Mesothelial cell of epicardium (in vitro differentiated cells): Measurements from ENCODE around the gene ABCG1. TPM values are rescaled to one million over a fixed set of nuclear protein-coding genes. Genes with fewer than 3 reads are reported as not detected.

ENCODE experiments used
- DNase-seq, 2 experiments: peaks; one replicate each; pipeline ENCODE4 v3.0.0; 2021; ENCODE audit warnings: low spot score in 2 of 2; ENCODE audit not compliant: unreplicated experiment in 2 of 2
- H3K27ac Mint-ChIP-seq: 2 replicates; pipeline ENCODE4 v1.8.0; 2021; ENCODE audit warnings: mixed read lengths
- H3K27me3 Mint-ChIP-seq: 2 replicates; pipeline ENCODE4 v1.8.0; 2021; ENCODE audit warnings: low read depth, mixed read lengths
- H3K36me3 Mint-ChIP-seq: 2 replicates; pipeline ENCODE4 v1.8.0; 2021; ENCODE audit warnings: mixed read lengths
- H3K4me1 Mint-ChIP-seq: 2 replicates; pipeline ENCODE4 v1.8.0; 2021; ENCODE audit warnings: mixed read lengths
- H3K4me3 Mint-ChIP-seq: 2 replicates; pipeline ENCODE4 v1.8.0; 2021; ENCODE audit warnings: mild to moderate bottlenecking, moderate library complexity, mixed read lengths
- H3K9me3 Mint-ChIP-seq: 2 replicates; pipeline ENCODE4 v1.8.0; 2021; ENCODE audit warnings: mixed read lengths
- CTCF ChIP-seq: fragments of 200-600 bp; sonication (generic); IDR thresholded peaks from one replicate; pipeline ENCODE4 v1.5.0; 2021; ENCODE audit warnings: antibody characterized with exemption; ENCODE audit not compliant: unreplicated experiment
- total RNA-seq: library from RNA; stranded (reverse); gene quantifications from 3 replicates; pipeline ENCODE4 v1.2.1, GENCODE V29; 2021

Gene ABCG1
- total RNA-seq, 1 donor from 2014 or later = 4.4 TPM

DNA sequence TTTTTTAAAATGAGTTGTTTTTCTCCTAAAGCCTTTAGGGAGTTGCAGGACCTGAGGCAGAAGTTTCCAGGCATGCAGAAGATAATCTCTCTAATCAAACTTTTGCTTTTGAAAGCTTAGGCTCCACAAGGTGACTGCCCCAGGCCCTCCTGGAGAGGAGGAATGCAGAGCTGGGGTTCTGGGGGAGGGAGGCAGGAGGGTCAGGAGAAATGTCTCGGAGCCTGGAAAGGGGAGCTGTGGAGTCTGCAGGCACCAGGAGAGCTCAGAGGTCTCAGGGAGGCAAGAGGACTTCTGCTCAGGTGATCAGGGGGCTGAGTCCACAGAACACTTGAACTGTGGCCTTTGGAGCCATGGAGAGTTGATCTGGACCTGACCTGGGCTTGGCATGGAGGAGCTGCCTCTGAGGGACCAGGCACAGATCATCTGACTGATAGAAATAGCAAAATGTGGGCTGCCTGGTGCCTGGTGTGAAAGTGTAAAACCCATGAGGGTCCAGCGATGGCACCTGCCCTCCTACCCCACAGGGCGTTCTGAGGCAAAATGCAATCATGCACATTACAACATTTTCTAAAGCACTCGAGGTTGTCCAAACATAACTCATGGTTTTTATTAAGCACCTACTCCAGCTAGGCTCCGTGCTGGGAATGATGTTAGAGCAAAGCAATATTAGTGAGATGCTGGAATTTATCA, 10.0 kb upstream of the ABCG1 start:
- peaks cover 24% of the 10 kb centered on the region for H3K9me3 Mint-ChIP-seq
- TF ChIP-seq CTCF = no peak
- peaks cover 31% of the 10 kb centered on the region for H3K4me1 Mint-ChIP-seq
- no peak for DNase-seq
- H3K4me3 Mint-ChIP-seq = no peak overlapping the region
- H3K27ac Mint-ChIP-seq = peak overlapping the region; percentile 17
- peaks cover 11% of the 10 kb centered on the region for H3K36me3 Mint-ChIP-seq
- H3K27me3 Mint-ChIP-seq = peaks cover 15% of the 10 kb centered on the region

GRCh38 chr21:42209801-42210479, 9.0 kb upstream of the ABCG1 start:
- H3K9me3 Mint-ChIP-seq = peaks cover 18% of the 10 kb centered on the region
- H3K27ac Mint-ChIP-seq = peak overlapping the region; percentile 1
- peaks cover 8% of the 10 kb centered on the region for H3K36me3 Mint-ChIP-seq

GRCh38 chr21:42212266-42212665, 6.7 kb upstream of the ABCG1 start:
- H3K4me1 Mint-ChIP-seq = peaks cover 31% of the 10 kb centered on the region
- TF ChIP-seq CTCF = no peak
- no peak overlapping the region for H3K27ac Mint-ChIP-seq
- no peaks in the 10 kb centered on the region for H3K36me3 Mint-ChIP-seq
- no peak overlapping the region for H3K4me3 Mint-ChIP-seq
- no peak for DNase-seq
- peaks cover 39% of the 10 kb centered on the region for H3K27me3 Mint-ChIP-seq
- peaks cover 18% of the 10 kb centered on the region for H3K9me3 Mint-ChIP-seq

More at GRCh38 chr21:42209801-42210479, 9.0 kb upstream of the ABCG1 start:
- Mint-ChIP-seq H3K27me3 (peaks cover 21% of the 10 kb centered on the region), H3K4me1 (peaks cover 31% of the 10 kb centered on the region), H3K4me3 (no peak overlapping the region)
- DNase-seq = no peak
- TF ChIP-seq CTCF = no peak

DNA sequence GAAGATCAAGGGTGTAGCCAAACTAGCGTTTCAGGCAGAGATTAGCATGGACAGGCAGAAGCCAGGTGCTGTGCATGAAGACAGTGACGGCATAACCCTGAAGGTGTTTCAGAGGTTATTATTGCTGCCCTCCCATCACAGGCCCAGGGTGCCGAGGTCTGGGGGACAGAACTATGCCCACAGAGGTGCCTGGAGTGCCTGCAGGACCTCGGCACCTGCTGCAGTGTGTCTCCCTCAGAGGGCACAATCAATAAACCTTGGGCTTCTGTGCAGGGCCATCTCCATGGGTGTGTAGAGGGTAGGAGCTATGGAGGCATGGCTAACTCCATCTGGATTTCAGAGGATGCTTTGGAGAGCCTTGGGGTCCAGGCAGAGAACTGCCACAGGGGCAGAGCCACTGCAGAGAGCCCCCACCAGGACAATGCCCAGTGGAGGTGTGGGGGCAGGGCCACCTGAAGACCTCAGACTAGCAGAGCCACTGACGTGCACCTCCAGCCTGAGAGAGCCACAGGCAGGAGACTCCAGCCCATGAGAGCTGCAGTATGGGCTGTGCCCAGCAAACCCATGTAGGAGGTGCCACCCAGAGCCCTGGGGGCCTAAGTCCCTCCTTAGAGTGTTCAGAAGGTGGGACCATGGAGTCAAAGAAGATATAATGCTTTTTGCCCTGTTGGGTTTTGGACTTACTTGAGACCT, 5.7 kb upstream of the ABCG1 start:
- H3K4me3 Mint-ChIP-seq = no peak overlapping the region
- H3K4me1 Mint-ChIP-seq = peaks cover 29% of the 10 kb centered on the region
- peaks cover 48% of the 10 kb centered on the region for H3K27me3 Mint-ChIP-seq
- H3K9me3 Mint-ChIP-seq = peaks cover 15% of the 10 kb centered on the region
- H3K36me3 Mint-ChIP-seq = no peaks in the 10 kb centered on the region
- no peak for TF ChIP-seq CTCF
- no peak for DNase-seq
- H3K27ac Mint-ChIP-seq = no peak overlapping the region

GRCh38 chr21:42214081-42214750, 4.7 kb upstream of the ABCG1 start:
- H3K27ac Mint-ChIP-seq = no peak overlapping the region
- peaks cover 53% of the 10 kb centered on the region for H3K27me3 Mint-ChIP-seq
- TF ChIP-seq CTCF = no peak
- H3K4me3 Mint-ChIP-seq = no peak overlapping the region
- H3K9me3 Mint-ChIP-seq = peaks cover 15% of the 10 kb centered on the region
- no peak for DNase-seq
- H3K4me1 Mint-ChIP-seq = peaks cover 21% of the 10 kb centered on the region
- H3K36me3 Mint-ChIP-seq = no peaks in the 10 kb centered on the region
